Measurements from ENCODE around the gene ZBTB7C.

DNA sequence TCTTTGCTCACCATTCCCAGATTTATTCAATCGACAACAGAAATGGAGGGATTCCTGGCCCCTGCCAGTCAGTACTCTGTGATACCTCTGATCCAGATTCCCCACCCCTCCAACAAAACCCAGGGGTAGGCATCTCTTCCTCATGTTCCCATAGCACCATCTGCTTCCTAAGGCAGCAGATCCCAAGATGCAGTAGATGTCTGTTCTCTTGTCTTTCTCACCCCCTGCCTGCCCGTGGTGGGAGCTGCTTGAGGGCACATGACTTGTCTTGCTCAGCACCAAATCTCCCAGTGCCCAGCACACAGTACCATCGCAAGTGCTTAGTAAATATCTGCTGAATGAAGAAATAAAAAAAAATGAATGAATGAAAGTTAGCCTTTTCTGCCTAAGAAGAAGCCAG is 98.2 kb downstream of the ZBTB7C start:
- TF ChIP-seq, protein P1, sequence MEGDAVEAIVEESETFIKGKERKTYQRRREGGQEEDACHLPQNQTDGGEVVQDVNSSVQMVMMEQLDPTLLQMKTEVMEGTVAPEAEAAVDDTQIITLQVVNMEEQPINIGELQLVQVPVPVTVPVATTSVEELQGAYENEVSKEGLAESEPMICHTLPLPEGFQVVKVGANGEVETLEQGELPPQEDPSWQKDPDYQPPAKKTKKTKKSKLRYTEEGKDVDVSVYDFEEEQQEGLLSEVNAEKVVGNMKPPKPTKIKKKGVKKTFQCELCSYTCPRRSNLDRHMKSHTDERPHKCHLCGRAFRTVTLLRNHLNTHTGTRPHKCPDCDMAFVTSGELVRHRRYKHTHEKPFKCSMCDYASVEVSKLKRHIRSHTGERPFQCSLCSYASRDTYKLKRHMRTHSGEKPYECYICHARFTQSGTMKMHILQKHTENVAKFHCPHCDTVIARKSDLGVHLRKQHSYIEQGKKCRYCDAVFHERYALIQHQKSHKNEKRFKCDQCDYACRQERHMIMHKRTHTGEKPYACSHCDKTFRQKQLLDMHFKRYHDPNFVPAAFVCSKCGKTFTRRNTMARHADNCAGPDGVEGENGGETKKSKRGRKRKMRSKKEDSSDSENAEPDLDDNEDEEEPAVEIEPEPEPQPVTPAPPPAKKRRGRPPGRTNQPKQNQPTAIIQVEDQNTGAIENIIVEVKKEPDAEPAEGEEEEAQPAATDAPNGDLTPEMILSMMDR (IDR thresholded peaks at IDR 0.05 in 2 of 3, conservative IDR thresholded peaks at IDR 0.05 in 1 of 3; ENCODE audit: insufficient read depth in 2 of 3, low read depth in 1 of 3, low read length in 3 of 3) = no peak
- no peak for TF ChIP-seq KLF1 (tag; IDR thresholded peaks at IDR 0.05)
- no peak for TF ChIP-seq NFE2 (IDR thresholded peaks at IDR 0.05; ENCODE audit: low read depth)
- no peak for TF ChIP-seq POLR2AphosphoS5 (IDR thresholded peaks at IDR 0.05; ENCODE audit: control insufficient read depth, insufficient read depth, low read depth, low read length)
- no peak for TF ChIP-seq THRA (IDR thresholded peaks at IDR 0.05)
- TF ChIP-seq ZFP91 (CRISPR knock-in tag; IDR thresholded peaks at IDR 0.05) = no peak

Data from K562 (cell line).